Measurements from ENCODE around the gene SLBP.

Gene SLBP

GRCh38 chr4:1712216-1713002 lies at the start of gene SLBP:
TSS of gene SLBP (minus strand) at chr4:1712319. CDS start at chr4:1712188, 131 bp downstream.
- ATAC-seq = peak; percentile 85
- TF ChIP-seq CREB5 (CRISPR knock-in tag; IDR thresholded peaks at IDR 0.05; ENCODE audit: low read depth) = no peak
- no peak for TF ChIP-seq PATZ1 (CRISPR knock-in tag; IDR thresholded peaks at IDR 0.05; ENCODE audit: borderline replicate concordance)
- no peak for TF ChIP-seq TSHZ2 (CRISPR knock-in tag; IDR thresholded peaks at IDR 0.05)

- ATAC-seq = no peak
- no peak for TF ChIP-seq ZFP3 (CRISPR knock-in tag; IDR thresholded peaks at IDR 0.05)
- TF ChIP-seq TOX (CRISPR knock-in tag; IDR thresholded peaks at IDR 0.05; ENCODE audit: borderline replicate concordance) = no peak
- no peak for TF ChIP-seq TSHZ2 (CRISPR knock-in tag; IDR thresholded peaks at IDR 0.05)
These were observed 49.1 kb upstream of the SLBP start for GRCh38 chr4:1761130-1761689.

- ATAC-seq = no peak
- TF ChIP-seq ZC3H10 (CRISPR knock-in tag; IDR thresholded peaks at IDR 0.05) (no peak), TOX (CRISPR knock-in tag; IDR thresholded peaks at IDR 0.05; ENCODE audit: borderline replicate concordance) (no peak), ISL1 (CRISPR knock-in tag; IDR thresholded peaks at IDR 0.05) (no peak), ARNTL (CRISPR knock-in tag; IDR thresholded peaks at IDR 0.05; ENCODE audit: borderline replicate concordance, low read depth) (no peak), TCF4 (CRISPR knock-in tag; IDR thresholded peaks at IDR 0.05; ENCODE audit: borderline replicate concordance) (no peak), ZNF70 (CRISPR knock-in tag; IDR thresholded peaks at IDR 0.05) (no peak), ZNF565 (CRISPR knock-in tag; conservative IDR thresholded peaks at IDR 0.05; ENCODE audit: low read depth) (no peak), RARB (CRISPR knock-in tag; IDR thresholded peaks at IDR 0.05) (no peak), PPARA (CRISPR knock-in tag; IDR thresholded peaks at IDR 0.05; ENCODE audit: borderline replicate concordance) (no peak), CSRNP3 (CRISPR knock-in tag; IDR thresholded peaks at IDR 0.05) (no peak), BACH2 (CRISPR knock-in tag; IDR thresholded peaks at IDR 0.05; ENCODE audit: borderline replicate concordance) (no peak), SNAI2 (CRISPR knock-in tag; IDR thresholded peaks at IDR 0.05) (no peak), CSDC2 (CRISPR knock-in tag; IDR thresholded peaks at IDR 0.05) (no peak)
These were observed 48.5 kb upstream of the SLBP start for GRCh38 chr4:1760521-1761071.
